NCI-H187 treated with DMSO at 0.1 percent for 48 hours (cell line): Measurements from ENCODE around the gene SH3RF3.
A peak's percentile ranks its signal among the peaks of the same experiment; 100 is the strongest.

ENCODE experiments used
- DNase-seq: peaks from one replicate; lab custom pipeline; 2025; lab: John Stamatoyannopoulos, UW

The SH3RF3 gene

GRCh38 chr2:109264595-109265328 is 135.8 kb downstream of the SH3RF3 start:
- DNase-seq = no peak

- no peak for DNase-seq
Measured at GRCh38 chr2:109265369-109265768, 136.4 kb downstream of the SH3RF3 start.

DNA sequence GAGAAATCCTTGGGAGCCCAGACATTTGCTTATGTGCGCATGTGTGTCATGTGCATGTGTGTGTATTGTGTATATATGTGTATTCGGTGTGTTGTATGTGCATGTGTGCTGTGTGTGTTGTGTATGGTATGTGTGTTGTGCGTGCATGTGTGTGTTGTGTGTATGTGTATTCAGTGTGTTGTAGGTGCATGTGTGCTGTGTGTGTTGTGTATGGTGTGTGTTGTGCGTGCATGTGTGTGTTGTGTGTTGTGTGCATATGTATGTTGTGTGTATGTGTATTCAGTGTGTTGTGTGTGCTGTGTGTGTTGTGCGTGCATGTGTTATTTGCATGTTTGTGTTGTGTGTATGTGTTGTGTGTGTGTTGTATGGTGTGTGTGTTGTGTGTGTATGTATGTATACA is 136.9 kb downstream of the SH3RF3 start:
- no peak for DNase-seq

GRCh38 chr2:109266496-109266895 is 137.5 kb downstream of the SH3RF3 start:
- no peak for DNase-seq

GRCh38 chr2:109266998-109267854 is 138.2 kb downstream of the SH3RF3 start:
- DNase-seq = no peak

- DNase-seq = no peak
Measured at GRCh38 chr2:109268916-109269315, 139.9 kb downstream of the SH3RF3 start.

- DNase-seq = no peak
Measured at GRCh38 chr2:109269706-109270504, 140.9 kb downstream of the SH3RF3 start.

DNA sequence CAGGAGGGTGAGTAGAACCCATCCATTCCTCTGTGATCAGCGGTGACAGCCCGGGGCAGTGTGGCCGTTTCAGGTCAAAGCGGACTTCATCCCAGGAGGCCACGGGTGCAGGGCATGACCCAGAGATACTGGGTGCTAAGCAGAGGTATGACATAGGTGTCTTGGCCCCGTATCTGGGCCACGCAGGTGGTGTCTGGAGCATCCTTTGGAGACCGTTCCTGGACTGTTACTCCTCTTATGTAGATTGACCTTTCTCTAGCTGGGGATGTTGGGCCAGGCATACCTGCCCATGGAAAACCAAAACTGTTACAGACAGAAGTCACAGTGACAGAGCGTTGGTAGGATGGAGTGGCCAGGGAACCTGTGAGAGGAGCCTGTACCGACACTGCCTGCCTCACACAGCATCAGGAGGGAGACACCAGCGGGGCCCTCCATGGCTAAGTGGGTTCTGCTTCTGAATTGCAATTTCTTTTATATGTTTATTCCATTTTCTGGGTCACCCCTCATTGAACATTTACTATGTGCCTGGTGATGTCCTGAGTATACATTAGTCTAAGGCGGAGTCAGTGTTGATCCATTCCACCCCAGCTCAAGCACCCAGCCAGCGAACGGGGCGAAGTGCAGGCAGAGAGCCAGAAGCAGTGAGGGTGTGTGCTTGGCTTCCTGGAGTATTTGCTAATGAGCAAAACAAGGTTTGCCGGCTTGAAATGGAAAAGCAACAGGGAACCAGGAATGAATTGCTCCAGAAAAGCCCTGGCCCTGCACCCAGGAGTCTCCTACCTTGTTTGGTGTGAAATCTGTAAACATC is 141.7 kb downstream of the SH3RF3 start:
- peak; percentile 29 for DNase-seq

DNA sequence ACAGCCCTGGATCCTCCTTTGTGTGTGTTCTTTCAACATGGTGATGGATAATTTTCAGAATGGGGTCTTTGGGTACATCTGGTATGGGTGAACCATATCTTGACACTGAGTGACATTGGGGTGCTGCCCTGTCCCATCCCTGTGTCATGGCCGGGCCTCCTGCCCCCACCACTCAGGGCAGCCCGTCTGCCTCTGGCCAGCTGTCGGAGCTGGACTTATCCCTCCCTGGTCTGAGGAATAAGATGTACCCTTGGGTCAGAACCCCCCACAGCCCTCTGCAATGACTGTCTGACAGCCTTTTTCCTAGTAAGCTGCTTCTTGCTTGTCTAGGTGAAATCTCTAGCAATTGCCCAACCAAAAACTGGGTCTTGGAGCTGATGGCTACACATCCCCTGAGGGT is 142.9 kb downstream of the SH3RF3 start:
- DNase-seq = no peak

- no peak for DNase-seq
Measured at GRCh38 chr2:109272461-109272860, 143.5 kb downstream of the SH3RF3 start.

DNA sequence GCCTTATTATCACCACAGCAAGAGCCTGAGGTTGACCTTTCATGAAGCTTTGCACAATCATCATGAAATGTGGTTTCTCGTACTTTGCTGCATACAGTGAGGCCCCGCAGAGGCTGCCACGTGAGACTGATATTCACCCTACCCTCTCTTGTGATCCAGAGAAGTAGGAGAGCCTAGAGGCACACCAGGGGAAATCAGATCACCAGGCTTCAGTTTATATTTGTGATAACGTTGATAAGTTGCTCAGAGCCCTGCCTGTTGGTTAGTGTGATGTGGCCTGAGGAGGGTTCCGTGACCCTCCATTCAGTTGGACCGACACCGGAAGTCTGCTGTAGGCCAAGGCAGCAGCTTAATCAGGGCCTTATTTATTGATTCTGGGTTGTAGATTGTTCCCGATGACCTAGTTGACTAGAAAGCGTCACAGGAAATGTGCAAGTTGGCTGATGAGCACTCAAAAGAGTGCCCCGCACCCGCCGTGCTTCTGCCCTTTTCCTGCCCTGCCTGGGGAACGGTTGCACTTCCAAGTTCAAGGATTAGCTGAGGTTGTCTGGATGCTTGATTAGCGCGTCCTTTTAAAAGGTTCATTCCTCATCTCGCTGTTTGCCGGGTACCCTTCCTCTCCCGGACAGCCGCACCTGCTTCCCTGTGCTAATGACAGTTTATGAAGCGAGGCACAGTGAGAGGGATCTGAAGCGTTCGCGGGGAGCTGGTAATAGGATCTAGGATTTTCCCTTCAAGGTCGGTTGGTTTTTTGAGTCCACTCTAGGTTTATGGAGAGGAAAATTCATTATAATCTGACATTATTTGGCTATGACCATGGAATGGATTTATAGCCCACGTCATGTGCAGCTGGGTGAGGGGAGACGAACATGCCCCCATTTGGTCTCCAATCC is 146.4 kb downstream of the SH3RF3 start:
- peak; percentile 88 for DNase-seq

- DNase-seq = no peak
Measured at GRCh38 chr2:109277406-109277805, 148.4 kb downstream of the SH3RF3 start.

- no peak for DNase-seq
Measured at GRCh38 chr2:109279243-109279860, 150.3 kb downstream of the SH3RF3 start.

- DNase-seq = no peak
Measured at GRCh38 chr2:109280804-109281203, 151.8 kb downstream of the SH3RF3 start.

- no peak for DNase-seq
Measured at GRCh38 chr2:109282360-109282759, 153.4 kb downstream of the SH3RF3 start.

GRCh38 chr2:109282865-109283264 is 153.9 kb downstream of the SH3RF3 start:
- DNase-seq = no peak

- DNase-seq = no peak
Measured at GRCh38 chr2:109284826-109285225, 155.8 kb downstream of the SH3RF3 start.

DNA sequence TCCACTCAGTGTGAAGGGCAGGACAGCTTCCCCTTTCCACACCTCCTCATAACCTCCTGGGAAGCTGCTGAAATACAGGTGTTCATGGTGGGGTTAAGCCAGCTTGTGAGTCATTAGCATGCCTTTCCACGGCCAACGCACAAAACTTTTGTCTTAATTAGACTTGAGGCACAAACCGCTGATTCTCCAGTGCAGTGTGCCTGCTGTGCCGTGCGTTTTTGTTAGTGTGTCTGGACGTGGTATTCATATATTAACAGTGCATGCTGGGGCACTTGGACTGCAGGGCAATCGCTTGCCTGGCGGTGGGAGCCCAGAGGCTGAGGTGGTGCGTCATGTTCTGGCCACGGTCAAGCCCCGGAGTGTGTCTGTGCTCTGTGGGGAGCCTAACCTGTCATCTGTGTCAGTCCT is 156.2 kb downstream of the SH3RF3 start:
- DNase-seq = no peak

DNA sequence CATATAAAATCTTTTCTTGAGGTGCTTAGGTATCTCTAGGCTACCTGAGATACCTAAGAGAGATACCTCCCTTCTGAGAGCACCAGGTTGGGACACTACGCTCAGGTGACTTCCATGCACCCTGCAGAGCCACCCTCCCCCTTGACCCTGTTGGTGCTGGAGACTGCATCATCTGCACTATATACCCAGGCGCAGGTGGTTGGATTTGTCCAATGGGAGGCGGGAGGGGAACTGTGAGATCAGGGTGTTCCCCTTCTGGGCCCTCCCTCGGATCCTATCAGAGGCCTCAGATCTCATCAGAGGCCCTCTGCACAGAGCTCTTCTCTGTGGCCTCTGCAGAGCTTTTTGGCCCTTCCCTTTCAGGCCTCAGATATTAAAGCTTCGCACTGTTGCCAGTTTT is 158.4 kb downstream of the SH3RF3 start:
- no peak for DNase-seq

GRCh38 chr2:109287838-109288237 is 158.8 kb downstream of the SH3RF3 start:
- no peak for DNase-seq
